Activated T-helper 1 cell treated with Interleukin-2 at 50 U/mL for 16 hours (primary cell): Measurements from ENCODE around the gene JAKMIP1.

Source experiments
- DNase-seq: peaks from one replicate; pipeline ENCODE4 v3.0.0-alpha.2; 2020; ENCODE audit warnings: low read depth

The JAKMIP1 gene

GRCh38 chr4:6119507-6120020, 80.8 kb downstream of the JAKMIP1 start:
- no peak for DNase-seq

- no peak for DNase-seq
Observed at GRCh38 chr4:6118201-6118600, 82.1 kb downstream of the JAKMIP1 start.

GRCh38 chr4:6116696-6117285, 83.6 kb downstream of the JAKMIP1 start:
- DNase-seq: no peak

GRCh38 chr4:6115746-6116586, 84.4 kb downstream of the JAKMIP1 start:
- no peak for DNase-seq

- no peak for DNase-seq
Observed at GRCh38 chr4:6115342-6115741, 85.0 kb downstream of the JAKMIP1 start.

GRCh38 chr4:6114601-6115000, 85.7 kb downstream of the JAKMIP1 start:
- DNase-seq: no peak

- no peak for DNase-seq
Observed at GRCh38 chr4:6114181-6114580, 86.2 kb downstream of the JAKMIP1 start.

GRCh38 chr4:6113641-6114040, 86.7 kb downstream of the JAKMIP1 start:
- DNase-seq: no peak

GRCh38 chr4:6112606-6113290, 87.6 kb downstream of the JAKMIP1 start:
- no peak for DNase-seq

GRCh38 chr4:6111354-6111960, 88.9 kb downstream of the JAKMIP1 start:
- no peak for DNase-seq

GRCh38 chr4:6110681-6111353, 89.5 kb downstream of the JAKMIP1 start:
- DNase-seq: no peak

GRCh38 chr4:6109842-6110560, 90.3 kb downstream of the JAKMIP1 start:
- no peak for DNase-seq

- DNase-seq: no peak
Observed at GRCh38 chr4:6107886-6108285, 92.5 kb downstream of the JAKMIP1 start.

GRCh38 chr4:6107114-6107791, 93.1 kb downstream of the JAKMIP1 start:
- DNase-seq: no peak

GRCh38 chr4:6106156-6106555, 94.2 kb downstream of the JAKMIP1 start:
- no peak for DNase-seq

GRCh38 chr4:6105311-6105911, 94.9 kb downstream of the JAKMIP1 start:
- no peak for DNase-seq

- DNase-seq: no peak
Observed at GRCh38 chr4:6104541-6105130, 95.7 kb downstream of the JAKMIP1 start.

GRCh38 chr4:6097581-6097980, 102.8 kb downstream of the JAKMIP1 start:
- DNase-seq: no peak

GRCh38 chr4:6095897-6096296, 104.5 kb downstream of the JAKMIP1 start:
- no peak for DNase-seq
